ENCODE results near the gene PBX4.

DNA sequence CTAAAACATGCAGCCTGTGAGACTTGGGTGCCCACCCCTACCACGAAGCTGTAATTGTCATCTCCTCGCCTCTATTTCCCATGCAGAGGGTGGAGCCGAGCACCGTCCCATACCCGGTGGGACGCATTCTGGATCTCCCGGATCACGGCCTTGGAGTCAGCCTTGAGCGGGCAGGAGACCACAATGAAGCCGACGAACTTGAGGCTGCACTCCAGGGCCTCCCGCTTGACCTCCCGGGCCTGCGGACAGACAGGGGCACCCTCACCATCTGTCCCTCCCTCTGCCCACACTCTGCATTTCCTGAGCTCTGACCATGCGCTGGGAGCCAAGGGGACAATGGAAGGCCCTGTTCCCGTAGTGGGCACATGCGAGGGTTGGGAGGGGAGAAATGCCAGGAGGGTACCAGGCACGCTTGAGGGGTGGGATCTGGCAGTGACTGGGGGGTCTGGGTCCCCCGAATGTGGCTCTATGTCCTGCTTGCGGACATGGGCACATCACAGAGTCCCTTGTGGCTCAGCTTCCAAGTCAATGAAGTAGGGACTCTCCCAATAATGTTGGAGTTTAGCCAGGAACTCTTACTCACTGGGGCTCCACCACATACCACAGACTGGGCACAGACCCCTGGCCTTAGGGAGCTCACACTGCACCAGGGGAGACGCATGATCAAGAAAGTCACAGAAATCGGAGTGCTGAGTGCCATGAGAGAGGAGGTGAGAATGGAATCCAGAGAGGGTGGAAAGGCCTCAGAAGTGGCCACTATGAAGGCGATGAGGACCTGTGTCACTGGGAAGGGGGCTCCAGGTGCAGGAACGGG is 34.2 kb upstream of the PBX4 start:
- TF ChIP-seq GATA2 (IDR thresholded peaks at IDR 0.05; ENCODE audit: low read depth, low read length) = no peak
- no peak for TF ChIP-seq GATA3 (IDR thresholded peaks at IDR 0.05; ENCODE audit: low read depth, low read length)

Measured in SH-SY5Y (cell line).